ENCODE results near the gene HDDC3.

Gene HDDC3

DNA sequence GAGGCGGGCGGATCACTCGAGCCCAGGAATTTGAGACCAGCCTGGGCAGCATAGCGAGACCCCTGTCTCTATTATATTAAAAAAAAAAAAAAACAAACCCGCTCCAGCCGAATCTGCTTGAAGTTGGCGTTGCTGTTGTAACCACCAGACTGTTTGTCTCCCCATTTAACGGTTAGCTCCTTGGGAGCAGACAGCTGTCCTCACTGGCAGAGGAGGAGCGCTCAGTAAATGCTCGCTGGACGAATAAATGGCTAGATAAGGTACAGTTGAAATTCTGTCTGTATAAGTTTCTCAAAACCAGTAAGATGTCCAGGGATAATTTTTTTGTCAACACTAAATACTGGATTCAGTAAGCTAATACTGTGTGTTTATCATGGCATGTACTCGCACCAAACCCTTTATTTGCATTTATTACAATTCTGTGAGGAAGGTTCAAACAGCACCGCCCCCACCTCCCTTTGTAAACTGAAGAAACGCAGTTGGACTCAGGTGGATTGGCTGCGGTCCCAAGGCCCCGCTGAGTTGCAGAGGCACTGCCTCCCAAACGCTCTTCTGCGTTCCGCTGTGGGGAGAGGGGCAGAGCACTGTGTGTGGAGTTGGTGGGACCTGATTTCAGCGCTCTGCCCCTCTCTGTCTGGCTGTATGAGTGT lies 23.4 kb upstream of the HDDC3 start:
- DNase-seq (ENCODE audit: low read depth, low spot score): no peak
- H3K4me3 ChIP-seq (ENCODE audit: low read depth, low read length): peak overlapping the region; percentile 87
- in situ Hi-C loops (cut with HindIII; ENCODE audit: low sequenced_read_pairs): no loop called here
- TF ChIP-seq, protein P1, sequence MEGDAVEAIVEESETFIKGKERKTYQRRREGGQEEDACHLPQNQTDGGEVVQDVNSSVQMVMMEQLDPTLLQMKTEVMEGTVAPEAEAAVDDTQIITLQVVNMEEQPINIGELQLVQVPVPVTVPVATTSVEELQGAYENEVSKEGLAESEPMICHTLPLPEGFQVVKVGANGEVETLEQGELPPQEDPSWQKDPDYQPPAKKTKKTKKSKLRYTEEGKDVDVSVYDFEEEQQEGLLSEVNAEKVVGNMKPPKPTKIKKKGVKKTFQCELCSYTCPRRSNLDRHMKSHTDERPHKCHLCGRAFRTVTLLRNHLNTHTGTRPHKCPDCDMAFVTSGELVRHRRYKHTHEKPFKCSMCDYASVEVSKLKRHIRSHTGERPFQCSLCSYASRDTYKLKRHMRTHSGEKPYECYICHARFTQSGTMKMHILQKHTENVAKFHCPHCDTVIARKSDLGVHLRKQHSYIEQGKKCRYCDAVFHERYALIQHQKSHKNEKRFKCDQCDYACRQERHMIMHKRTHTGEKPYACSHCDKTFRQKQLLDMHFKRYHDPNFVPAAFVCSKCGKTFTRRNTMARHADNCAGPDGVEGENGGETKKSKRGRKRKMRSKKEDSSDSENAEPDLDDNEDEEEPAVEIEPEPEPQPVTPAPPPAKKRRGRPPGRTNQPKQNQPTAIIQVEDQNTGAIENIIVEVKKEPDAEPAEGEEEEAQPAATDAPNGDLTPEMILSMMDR (IDR thresholded peaks at IDR 0.05; ENCODE audit: low read depth, low read length): no peak

- in situ Hi-C loops (cut with HindIII; ENCODE audit: low sequenced_read_pairs): no loop called here
- DNase-seq (ENCODE audit: low read depth, low spot score): peak; percentile 94
- TF ChIP-seq, protein P1 (IDR thresholded peaks at IDR 0.05; ENCODE audit: low read depth, low read length): no peak
- H3K4me3 ChIP-seq (ENCODE audit: low read depth, low read length): peak within 1 kb of the TSS; percentile 87
These were observed 22.6 kb upstream of the HDDC3 start, which contains the start of gene RCCD1 for GRCh38 chr15:90954712-90955623. RCCD1 (plus strand) TSS chr15:90954884; CDS start chr15:90956735, 1,851 bp downstream.

- H3K4me3 ChIP-seq (ENCODE audit: low read depth, low read length): no peak overlapping the region
- DNase-seq (ENCODE audit: low read depth, low spot score): no peak
- in situ Hi-C loops (cut with HindIII; ENCODE audit: low sequenced_read_pairs): no loop called here
- TF ChIP-seq, protein P1 (IDR thresholded peaks at IDR 0.05; ENCODE audit: low read depth, low read length): no peak
These were observed 21.8 kb upstream of the HDDC3 start for GRCh38 chr15:90953947-90954711.

DNA sequence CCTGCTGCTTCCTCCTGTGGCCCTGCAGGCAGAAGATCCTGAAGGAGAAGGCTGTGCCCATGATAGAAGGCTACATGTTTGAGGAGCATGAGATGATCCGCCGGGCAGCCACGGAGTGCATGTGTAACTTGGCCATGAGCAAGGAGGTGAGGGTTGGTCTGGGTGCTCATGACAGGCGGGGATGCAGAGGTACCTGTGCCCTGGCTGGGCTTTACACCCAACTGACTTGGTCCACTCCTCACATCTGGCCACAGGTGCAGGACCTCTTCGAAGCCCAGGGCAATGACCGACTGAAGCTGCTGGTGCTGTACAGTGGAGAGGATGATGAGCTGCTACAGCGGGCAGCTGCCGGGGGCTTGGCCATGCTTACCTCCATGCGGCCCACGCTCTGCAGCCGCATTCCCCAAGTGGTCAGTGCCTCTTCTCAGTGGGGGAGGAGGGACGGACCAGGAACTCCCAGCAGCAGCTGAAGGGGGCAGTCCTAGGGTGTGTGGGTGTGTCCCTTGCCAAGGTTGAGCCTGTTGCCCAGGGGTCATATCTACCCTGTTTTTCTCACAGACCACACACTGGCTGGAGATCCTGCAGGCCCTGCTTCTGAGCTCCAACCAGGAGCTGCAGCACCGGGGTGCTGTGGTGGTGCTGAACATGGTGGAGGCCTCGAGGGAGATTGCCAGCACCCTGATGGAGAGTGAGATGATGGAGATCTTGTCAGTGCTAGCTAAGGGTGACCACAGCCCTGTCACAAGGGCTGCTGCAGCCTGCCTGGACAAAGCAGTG lies 20.7 kb upstream of the HDDC3 start:
- in situ Hi-C loops (cut with HindIII; ENCODE audit: low sequenced_read_pairs): no loop called here
- no peak overlapping the region for H3K4me3 ChIP-seq (ENCODE audit: low read depth, low read length)
- DNase-seq (ENCODE audit: low read depth, low spot score): no peak
- TF ChIP-seq, protein P1 (IDR thresholded peaks at IDR 0.05; ENCODE audit: low read depth, low read length): no peak

- H3K4me3 ChIP-seq (ENCODE audit: low read depth, low read length): no peak overlapping the region
- DNase-seq (ENCODE audit: low read depth, low spot score): no peak
- in situ Hi-C loops (cut with HindIII; ENCODE audit: low sequenced_read_pairs): no loop called here
- TF ChIP-seq, protein P1 (IDR thresholded peaks at IDR 0.05; ENCODE audit: low read depth, low read length): no peak
These were observed 18.3 kb upstream of the HDDC3 start for GRCh38 chr15:90950676-90951075.
